SU-DHL-6 (cell line): ENCODE measurements around the gene TBC1D5.

Source experiments
- H2AFZ ChIP-seq: fragments of 200-600 bp; sonication (generic); 2 replicates; pipeline ENCODE4 v1.6.1; 2014; ENCODE audit warnings: low read depth, mild to moderate bottlenecking, moderate library complexity, mixed read lengths, antibody characterized with exemption, low read length; ENCODE audit not compliant: severe bottlenecking
- H3F3A ChIP-seq: fragments of 200-600 bp; shearing (Covaris generic); 2 replicates; pipeline ENCODE4 v1.6.0; 2016; ENCODE audit warnings: antibody characterized with exemption, mild to moderate bottlenecking; ENCODE audit not compliant: insufficient read depth
- H3K27ac ChIP-seq: fragments of 200-600 bp; sonication (generic); 2 replicates; pipeline ENCODE4 v1.5.1; 2016; ENCODE audit warnings: low read depth, mild to moderate bottlenecking, low read length, moderate library complexity, mixed read lengths
- H3K27me3 ChIP-seq: fragments of 200-600 bp; sonication (generic), shearing (Covaris generic); 2 replicates; pipeline ENCODE4 v1.6.0; 2014; ENCODE audit warnings: mild to moderate bottlenecking, low read length
- H3K36me3 ChIP-seq: fragments of 200-600 bp; sonication (generic); 2 replicates; pipeline ENCODE4 v1.6.1; 2014; ENCODE audit warnings: mild to moderate bottlenecking, low read length, mixed read lengths
- H3K4me2 ChIP-seq: fragments of 300-600, 200-600 bp; shearing (Covaris generic), sonication (generic); 2 replicates; pipeline ENCODE4 v1.6.0; 2014; ENCODE audit warnings: low read length, low read depth, mild to moderate bottlenecking; ENCODE audit not compliant: poor library complexity, severe bottlenecking
- H3K4me3 ChIP-seq: fragments of 200-600 bp; sonication (generic); 2 replicates; pipeline ENCODE4 v1.5.1; 2014; ENCODE audit warnings: antibody characterized with exemption, low read length, mild to moderate bottlenecking, mixed read lengths; ENCODE audit not compliant: insufficient read depth, poor library complexity, severe bottlenecking
- H3K79me2 ChIP-seq: fragments of 200-600 bp; sonication (generic); 2 replicates; pipeline ENCODE4 v1.6.1; 2014; ENCODE audit warnings: mild to moderate bottlenecking, low read length, moderate library complexity; ENCODE audit not compliant: insufficient read depth
- H3K9ac ChIP-seq: fragments of 200-600 bp; sonication (generic); 2 replicates; pipeline ENCODE4 v1.7.0; 2014; ENCODE audit warnings: mild to moderate bottlenecking, low read length
- H3K9me2 ChIP-seq: fragments of 200-600 bp; sonication (generic); replicated peaks from 2 replicates; pipeline ENCODE4 v1.6.1; 2014; ENCODE audit warnings: low read length; ENCODE audit not compliant: insufficient read depth
- H3K9me3 ChIP-seq: fragments of 200-600 bp; sonication (generic); 2 replicates; pipeline ENCODE4 v1.6.1; 2014; ENCODE audit warnings: low read length, mixed read lengths; ENCODE audit not compliant: insufficient read depth
- H4K20me1 ChIP-seq: fragments of 200-600 bp; sonication (generic); 2 replicates; pipeline ENCODE4 v1.6.1; 2014; ENCODE audit warnings: low read depth, mild to moderate bottlenecking, antibody characterized with exemption, low read length, moderate library complexity, mixed read lengths
- EZH2phosphoT487 ChIP-seq: fragments of 200-600 bp; sonication (generic), shearing (Covaris generic); conservative IDR thresholded peaks from 2 replicates; pipeline ENCODE4 v1.6.1; 2018; ENCODE audit warnings: mild to moderate bottlenecking, antibody characterized with exemption, low read length, moderate library complexity, mixed read lengths
- TF ChIP-seq, protein P1 (sequence below): fragments of 200-600 bp; sonication (generic); IDR thresholded peaks from one replicate; pipeline ENCODE4 v1.5.1; 2017; ENCODE audit warnings: antibody characterized with exemption, mild to moderate bottlenecking, low read length, moderate library complexity; ENCODE audit not compliant: insufficient read depth, poor library complexity, severe bottlenecking

The TBC1D5 gene

DNA sequence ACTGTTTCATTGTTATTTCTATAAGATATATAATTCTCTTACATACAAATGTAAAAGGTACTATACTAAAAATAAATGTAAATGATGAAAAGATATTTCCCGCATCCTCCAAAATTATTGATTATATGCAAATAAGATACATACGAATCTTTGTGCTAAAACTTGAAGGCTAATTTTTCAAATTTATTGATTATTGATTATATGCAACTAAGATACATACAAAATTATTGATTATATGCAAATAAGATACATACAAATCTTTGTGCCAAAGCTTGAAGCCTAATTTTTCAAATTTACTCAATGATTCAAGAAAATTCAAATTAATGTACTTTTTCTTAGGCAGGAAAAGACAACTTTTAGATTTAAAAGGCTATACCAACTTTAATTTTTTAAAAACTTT, 319.8 kb downstream of the TBC1D5 start:
- H3K27me3 ChIP-seq: no peaks in the 10 kb centered on the region

DNA sequence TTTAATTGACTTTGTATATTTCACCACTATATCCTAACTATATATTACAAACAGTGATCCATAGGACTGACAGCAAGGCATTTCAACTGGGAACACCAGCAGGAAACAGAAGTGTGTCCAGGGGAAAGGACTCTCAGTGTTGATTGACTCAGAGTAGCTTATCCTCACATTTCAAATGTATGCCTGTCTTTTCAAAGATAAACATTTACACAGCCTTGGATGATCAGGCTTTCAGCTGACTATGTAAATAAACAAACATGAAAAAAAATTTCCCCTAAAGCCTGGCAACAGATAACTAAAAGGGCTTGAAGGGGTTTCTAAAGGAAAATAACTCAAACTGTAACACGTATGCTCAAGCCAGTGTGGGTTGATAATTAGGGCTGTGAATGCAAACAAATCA, 321.8 kb downstream of the TBC1D5 start:
- no peaks in the 10 kb centered on the region for H3K79me2 ChIP-seq
- H3K36me3 ChIP-seq: no peaks in the 10 kb centered on the region; the same call in 1 of the 2 replicates
- H4K20me1 ChIP-seq: no peaks in the 10 kb centered on the region
- no peak overlapping the region for H3K9ac ChIP-seq
- TF ChIP-seq, protein P1, sequence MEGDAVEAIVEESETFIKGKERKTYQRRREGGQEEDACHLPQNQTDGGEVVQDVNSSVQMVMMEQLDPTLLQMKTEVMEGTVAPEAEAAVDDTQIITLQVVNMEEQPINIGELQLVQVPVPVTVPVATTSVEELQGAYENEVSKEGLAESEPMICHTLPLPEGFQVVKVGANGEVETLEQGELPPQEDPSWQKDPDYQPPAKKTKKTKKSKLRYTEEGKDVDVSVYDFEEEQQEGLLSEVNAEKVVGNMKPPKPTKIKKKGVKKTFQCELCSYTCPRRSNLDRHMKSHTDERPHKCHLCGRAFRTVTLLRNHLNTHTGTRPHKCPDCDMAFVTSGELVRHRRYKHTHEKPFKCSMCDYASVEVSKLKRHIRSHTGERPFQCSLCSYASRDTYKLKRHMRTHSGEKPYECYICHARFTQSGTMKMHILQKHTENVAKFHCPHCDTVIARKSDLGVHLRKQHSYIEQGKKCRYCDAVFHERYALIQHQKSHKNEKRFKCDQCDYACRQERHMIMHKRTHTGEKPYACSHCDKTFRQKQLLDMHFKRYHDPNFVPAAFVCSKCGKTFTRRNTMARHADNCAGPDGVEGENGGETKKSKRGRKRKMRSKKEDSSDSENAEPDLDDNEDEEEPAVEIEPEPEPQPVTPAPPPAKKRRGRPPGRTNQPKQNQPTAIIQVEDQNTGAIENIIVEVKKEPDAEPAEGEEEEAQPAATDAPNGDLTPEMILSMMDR: no peak
- no peak for TF ChIP-seq EZH2phosphoT487
- no peaks in the 10 kb centered on the region for H3K27me3 ChIP-seq
- no peak overlapping the region for H3K4me3 ChIP-seq
- peaks cover 2% of the 10 kb centered on the region; the same call in 1 of the 2 replicates for H3F3A ChIP-seq
- no peaks in the 10 kb centered on the region for H3K9me3 ChIP-seq
- no peak overlapping the region for H3K4me2 ChIP-seq
- no peaks in the 10 kb centered on the region for H3K9me2 ChIP-seq
- H2AFZ ChIP-seq: no peak overlapping the region
- H3K27ac ChIP-seq: no peak overlapping the region

More for the DNA sequence above, 319.8 kb downstream of the TBC1D5 start:
- Histone ChIP-seq H3F3A (peaks cover 2% of the 10 kb centered on the region; the same call in 1 of the 2 replicates), H3K4me3 (no peak overlapping the region), H3K79me2 (no peaks in the 10 kb centered on the region), H3K9me3 (no peaks in the 10 kb centered on the region), H4K20me1 (no peaks in the 10 kb centered on the region), H3K4me2 (no peak overlapping the region), H3K9me2 (no peaks in the 10 kb centered on the region), H3K9ac (no peak overlapping the region), H3K27ac (no peak overlapping the region), H2AFZ (no peak overlapping the region), H3K36me3 (no peaks in the 10 kb centered on the region; the same call in 1 of the 2 replicates)
- no peak for TF ChIP-seq EZH2phosphoT487
- TF ChIP-seq, protein P1: no peak

DNA sequence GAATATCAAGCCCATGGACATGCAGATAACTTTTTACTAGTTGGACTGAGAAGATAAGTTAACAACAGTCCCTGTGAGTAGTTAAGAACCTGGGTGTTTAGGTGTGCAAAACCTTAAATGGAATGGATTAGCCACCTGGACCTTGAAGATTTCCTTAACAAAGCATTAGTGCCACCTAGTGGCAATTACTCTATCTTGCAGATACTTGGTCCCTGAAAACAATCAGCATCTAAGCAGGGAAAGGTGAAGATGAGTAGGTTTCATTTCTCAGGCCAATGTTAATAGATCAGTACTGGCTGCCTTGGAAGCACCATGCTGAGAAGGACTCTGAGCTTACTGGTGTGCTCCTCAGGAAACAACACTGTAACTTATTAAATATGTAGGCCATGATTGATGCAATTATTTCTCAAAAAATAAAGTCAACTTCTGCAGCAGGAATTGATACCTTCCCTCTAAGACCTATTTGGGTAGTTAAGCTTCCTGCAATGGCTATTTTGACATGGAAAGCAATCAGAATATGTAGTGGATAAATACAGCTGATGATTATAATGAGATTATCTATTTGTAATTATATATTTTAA, 329.4 kb downstream of the TBC1D5 start:
- no peak overlapping the region for H2AFZ ChIP-seq
- TF ChIP-seq EZH2phosphoT487: no peak
- TF ChIP-seq, protein P1: peak; percentile 59
- no peak overlapping the region for H3K27ac ChIP-seq
- H3K27me3 ChIP-seq: no peaks in the 10 kb centered on the region
- H3K9ac ChIP-seq: no peak overlapping the region
- no peaks in the 10 kb centered on the region for H3F3A ChIP-seq
- H3K4me2 ChIP-seq: no peak overlapping the region
- H4K20me1 ChIP-seq: no peaks in the 10 kb centered on the region
- H3K4me3 ChIP-seq: no peak overlapping the region
- H3K36me3 ChIP-seq: no peaks in the 10 kb centered on the region
- no peaks in the 10 kb centered on the region for H3K79me2 ChIP-seq
- H3K9me3 ChIP-seq: no peaks in the 10 kb centered on the region
- H3K9me2 ChIP-seq: no peaks in the 10 kb centered on the region
